Measurements from ENCODE around the gene PLCH1.

The PLCH1 gene

DNA sequence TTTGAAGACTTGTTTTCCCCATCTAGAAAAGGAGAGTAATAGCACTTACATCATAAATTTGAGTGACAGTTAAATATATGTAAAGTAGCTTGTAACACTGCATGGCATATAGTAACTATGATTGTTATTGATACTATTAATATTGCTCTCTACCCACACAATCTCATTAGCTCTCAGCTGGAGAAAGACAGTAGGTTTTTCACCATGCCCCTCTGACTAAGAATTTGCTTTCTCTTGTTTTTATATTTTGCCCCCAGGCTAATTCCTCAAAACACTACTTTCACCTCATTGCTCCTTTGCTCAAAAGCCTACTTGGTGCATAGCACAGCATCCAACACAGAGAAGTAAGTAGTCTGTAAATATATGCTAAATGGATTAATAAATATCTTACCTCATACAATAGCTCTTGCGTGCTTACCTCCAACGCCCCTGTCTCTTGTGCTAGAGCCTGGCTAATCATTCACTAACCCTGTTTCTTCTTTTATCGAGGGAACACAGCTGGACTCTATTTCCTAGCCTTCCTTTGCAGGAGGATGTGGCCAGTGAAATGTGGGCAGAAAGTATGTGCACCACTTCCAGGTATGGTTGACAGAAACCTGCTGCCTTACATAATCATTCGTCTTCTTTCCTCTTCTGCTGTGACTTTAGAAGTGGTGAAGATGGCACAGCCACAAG lies 190.0 kb downstream of the PLCH1 start:
- H3K4me3 ChIP-seq (ENCODE audit: low read depth, low read length): no peak overlapping the region
- TF ChIP-seq, protein P1, sequence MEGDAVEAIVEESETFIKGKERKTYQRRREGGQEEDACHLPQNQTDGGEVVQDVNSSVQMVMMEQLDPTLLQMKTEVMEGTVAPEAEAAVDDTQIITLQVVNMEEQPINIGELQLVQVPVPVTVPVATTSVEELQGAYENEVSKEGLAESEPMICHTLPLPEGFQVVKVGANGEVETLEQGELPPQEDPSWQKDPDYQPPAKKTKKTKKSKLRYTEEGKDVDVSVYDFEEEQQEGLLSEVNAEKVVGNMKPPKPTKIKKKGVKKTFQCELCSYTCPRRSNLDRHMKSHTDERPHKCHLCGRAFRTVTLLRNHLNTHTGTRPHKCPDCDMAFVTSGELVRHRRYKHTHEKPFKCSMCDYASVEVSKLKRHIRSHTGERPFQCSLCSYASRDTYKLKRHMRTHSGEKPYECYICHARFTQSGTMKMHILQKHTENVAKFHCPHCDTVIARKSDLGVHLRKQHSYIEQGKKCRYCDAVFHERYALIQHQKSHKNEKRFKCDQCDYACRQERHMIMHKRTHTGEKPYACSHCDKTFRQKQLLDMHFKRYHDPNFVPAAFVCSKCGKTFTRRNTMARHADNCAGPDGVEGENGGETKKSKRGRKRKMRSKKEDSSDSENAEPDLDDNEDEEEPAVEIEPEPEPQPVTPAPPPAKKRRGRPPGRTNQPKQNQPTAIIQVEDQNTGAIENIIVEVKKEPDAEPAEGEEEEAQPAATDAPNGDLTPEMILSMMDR (IDR thresholded peaks at IDR 0.05; ENCODE audit: insufficient read depth, low read depth, low read length, missing control alignments): no peak
- DNase-seq (ENCODE audit: low read depth): peak; percentile 13

DNA sequence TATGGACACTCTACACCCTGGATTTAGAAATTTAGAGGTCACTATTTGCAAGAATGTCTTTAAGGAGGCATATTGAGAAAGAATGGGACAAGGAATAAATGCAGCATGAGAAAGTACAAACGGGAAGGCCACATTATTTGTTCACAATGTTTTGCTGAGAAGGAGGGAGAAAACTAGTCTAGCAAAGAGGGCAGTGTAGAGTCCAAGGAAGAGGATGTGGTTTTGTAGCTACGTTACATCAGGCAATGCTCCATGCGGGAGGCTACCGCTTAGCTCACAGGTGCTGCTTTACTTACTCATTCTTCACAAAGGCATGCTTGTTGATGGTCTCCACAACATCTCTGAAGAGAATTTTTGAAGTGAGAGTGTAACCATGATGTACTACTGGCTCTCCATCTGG lies 191.1 kb downstream of the PLCH1 start:
- H3K4me3 ChIP-seq (ENCODE audit: low read depth, low read length): no peak overlapping the region
- TF ChIP-seq, protein P1 (IDR thresholded peaks at IDR 0.05; ENCODE audit: insufficient read depth, low read depth, low read length, missing control alignments): no peak
- DNase-seq (ENCODE audit: low read depth): peak; percentile 19

DNA sequence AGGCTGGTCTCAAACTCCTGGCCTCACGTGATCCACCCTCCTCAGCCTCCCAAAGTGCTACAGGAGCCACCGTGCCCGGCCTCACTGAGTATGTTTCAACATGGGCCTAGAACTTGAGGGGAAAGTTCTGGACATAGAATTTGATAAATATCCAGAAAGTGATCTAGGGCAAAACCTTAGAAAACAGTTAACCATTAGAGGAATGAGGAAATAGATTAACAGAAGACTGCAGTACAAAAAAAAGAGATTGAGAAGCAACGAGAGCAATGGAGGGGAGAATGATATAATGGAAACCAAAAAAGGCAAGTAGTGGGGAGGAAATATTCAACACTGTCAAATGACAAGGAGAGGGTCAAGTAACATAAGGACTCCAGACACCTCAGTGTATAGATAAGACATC lies 191.5 kb downstream of the PLCH1 start:
- TF ChIP-seq, protein P1 (IDR thresholded peaks at IDR 0.05; ENCODE audit: insufficient read depth, low read depth, low read length, missing control alignments): no peak
- no peak overlapping the region for H3K4me3 ChIP-seq (ENCODE audit: low read depth, low read length)

DNA sequence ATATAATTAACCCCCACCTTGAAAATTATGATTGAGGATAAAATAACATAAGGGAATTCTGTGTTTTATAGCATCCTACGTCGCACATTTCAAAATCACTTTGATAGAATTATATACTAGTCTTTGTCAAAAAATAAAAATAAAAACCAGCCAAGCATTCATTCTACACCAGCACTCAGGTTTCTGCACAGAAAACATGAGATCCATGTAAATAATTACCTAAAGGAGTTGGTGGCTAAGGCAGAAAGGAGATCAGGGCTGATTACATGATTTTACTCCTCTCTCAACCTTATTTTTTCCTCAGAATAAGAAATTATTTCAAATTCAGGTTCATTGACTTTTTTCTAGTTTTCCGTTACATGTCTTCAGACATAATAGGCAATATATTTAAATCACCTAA lies 194.5 kb downstream of the PLCH1 start:
- no peak for DNase-seq (ENCODE audit: low read depth)
- TF ChIP-seq, protein P1 (IDR thresholded peaks at IDR 0.05; ENCODE audit: insufficient read depth, low read depth, low read length, missing control alignments): no peak
- H3K4me3 ChIP-seq (ENCODE audit: low read depth, low read length): no peak overlapping the region

More for the DNA sequence above, 191.5 kb downstream of the PLCH1 start:
- DNase-seq (ENCODE audit: low read depth): no peak

DNA sequence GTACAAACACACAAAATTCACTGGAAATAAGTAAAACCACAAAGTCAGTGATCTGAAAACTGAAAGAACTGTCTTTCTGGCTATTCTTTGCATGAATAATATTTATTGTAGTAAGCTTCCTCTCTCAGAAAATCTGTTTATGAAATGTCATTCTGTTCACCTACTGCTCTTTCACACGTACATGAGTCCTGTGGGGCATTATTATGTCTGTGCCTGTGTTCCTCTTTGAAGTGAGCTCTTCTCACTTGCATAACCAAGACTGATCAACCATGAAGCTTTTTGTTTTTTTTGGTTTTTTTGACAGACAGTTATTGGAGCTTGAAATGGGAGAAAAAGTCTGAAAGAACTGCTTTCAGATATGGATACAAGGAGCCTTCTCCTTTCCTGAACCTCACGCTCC lies 195.8 kb downstream of the PLCH1 start:
- DNase-seq (ENCODE audit: low read depth): peak; percentile 20
- no peak overlapping the region for H3K4me3 ChIP-seq (ENCODE audit: low read depth, low read length)
- TF ChIP-seq, protein P1 (IDR thresholded peaks at IDR 0.05; ENCODE audit: insufficient read depth, low read depth, low read length, missing control alignments): no peak

DNA sequence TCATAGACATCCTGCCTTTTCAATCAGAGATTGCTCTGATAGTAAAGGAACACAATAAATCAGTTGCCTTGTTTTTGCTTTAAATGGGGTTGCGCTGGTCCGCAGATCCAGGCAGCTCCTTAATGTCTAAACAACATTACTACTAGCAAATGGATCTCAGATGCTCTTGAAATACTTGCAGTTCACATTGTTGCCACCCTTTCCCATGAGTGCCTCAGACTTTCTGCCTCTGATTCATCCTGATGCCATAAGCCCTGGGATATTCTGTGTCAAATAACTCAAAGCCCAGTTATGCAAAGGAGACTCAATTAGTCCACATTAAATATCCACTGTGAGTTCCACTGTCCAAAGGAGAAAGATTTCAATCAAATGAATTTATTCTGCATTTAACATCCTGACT lies 196.7 kb downstream of the PLCH1 start:
- TF ChIP-seq, protein P1 (IDR thresholded peaks at IDR 0.05; ENCODE audit: insufficient read depth, low read depth, low read length, missing control alignments): no peak
- DNase-seq (ENCODE audit: low read depth): no peak
- no peak overlapping the region for H3K4me3 ChIP-seq (ENCODE audit: low read depth, low read length)

DNA sequence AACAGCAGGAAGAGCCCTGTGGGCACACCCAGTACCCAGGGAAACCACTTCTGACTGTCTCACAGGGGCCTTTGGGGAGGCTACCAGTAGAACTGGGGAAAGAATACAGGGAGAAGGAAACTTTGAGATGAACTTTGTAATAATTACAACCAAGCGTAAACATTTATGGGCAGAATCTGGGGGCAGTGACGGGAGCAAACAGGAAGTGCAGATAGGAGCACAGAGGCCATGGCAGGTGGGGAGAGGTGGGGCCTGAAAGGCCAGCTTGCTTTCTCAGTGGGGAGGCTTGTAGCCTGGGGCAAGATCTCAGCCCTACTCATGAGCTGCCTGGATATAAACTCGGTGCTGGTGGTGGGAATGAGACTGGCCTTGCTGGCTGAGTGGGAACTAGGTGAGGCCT lies 209.8 kb downstream of the PLCH1 start:
- DNase-seq (ENCODE audit: low read depth): no peak
- no peak overlapping the region for H3K4me3 ChIP-seq (ENCODE audit: low read depth, low read length)
- TF ChIP-seq, protein P1 (IDR thresholded peaks at IDR 0.05; ENCODE audit: insufficient read depth, low read depth, low read length, missing control alignments): no peak
